Kidney epithelial cell (primary cell): ENCODE measurements around the gene IL1RL2. TPM values are rescaled to one million over a fixed set of nuclear protein-coding genes. Genes with fewer than 3 reads are reported as not detected.

Experiments
- DNase-seq: peaks from one replicate; pipeline ENCODE4 v3.0.0-alpha.2; 2010; ENCODE audit warnings: low read depth
- H3K27me3 ChIP-seq: 2 replicates; pipeline ENCODE4 v1.6.0; 2011; ENCODE audit warnings: low read length; ENCODE audit not compliant: control insufficient read depth, insufficient read depth
- H3K36me3 ChIP-seq: 2 replicates; pipeline ENCODE4 v1.5.1; 2011; ENCODE audit warnings: low read length; ENCODE audit not compliant: control insufficient read depth, insufficient read depth
- H3K4me3 ChIP-seq: 2 replicates; pipeline ENCODE4 v1.5.1; 2011; ENCODE audit warnings: low read depth, mild to moderate bottlenecking, control low read depth, low read length
- total RNA-seq: library from RNA; depleted of rRNA; stranded (reverse); fragments of >200 nt; gene quantifications from 2 replicates; pipeline ENCODE4 v1.2.3, GENCODE V29; 2015
- TF ChIP-seq, protein P1 (sequence below): IDR thresholded peaks from 2 replicates; pipeline ENCODE4 v1.5.1; 2011; ENCODE audit warnings: mild to moderate bottlenecking, moderate library complexity, low read length, control low read depth, inconsistent platforms; ENCODE audit not compliant: insufficient read depth, poor library complexity, severe bottlenecking

IL1RL2 gene
- total RNA-seq, 1 donor from 2014 or later, result 2.1 TPM

DNA sequence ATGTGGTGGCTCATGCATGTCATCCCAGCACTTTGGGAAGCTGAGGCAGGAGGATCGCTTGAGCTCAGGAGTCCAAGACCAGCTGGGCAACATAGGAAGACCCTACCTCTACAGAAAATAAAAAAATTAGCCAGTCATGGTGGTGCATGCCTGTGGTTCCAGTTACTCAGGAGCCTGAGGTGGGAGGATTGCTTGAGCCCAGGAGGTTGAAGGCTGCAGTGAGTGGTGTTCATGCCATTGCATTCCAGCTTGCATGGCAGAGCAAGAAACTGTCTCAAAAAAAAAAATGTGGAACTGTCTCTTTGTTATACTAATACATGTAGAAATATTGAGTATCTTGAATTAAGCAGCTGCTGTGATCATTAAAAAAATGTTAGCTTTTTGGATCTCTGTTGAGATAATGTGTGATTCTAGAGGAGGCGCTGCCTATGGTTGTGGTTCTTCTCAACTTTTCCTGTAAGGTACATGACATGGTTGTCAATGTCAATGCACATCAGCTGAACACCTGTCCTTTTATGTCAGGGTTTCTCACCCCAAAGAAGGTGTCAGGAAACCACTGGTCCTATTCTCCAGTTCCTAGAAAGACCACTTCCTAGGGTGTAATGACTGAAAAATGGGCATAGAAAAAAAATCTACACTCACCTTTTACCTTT, 89.9 kb downstream of the IL1RL2 start:
- H3K4me3 ChIP-seq, result no peak overlapping the region
- H3K27me3 ChIP-seq, result no peaks in the 10 kb centered on the region
- TF ChIP-seq, protein P1, sequence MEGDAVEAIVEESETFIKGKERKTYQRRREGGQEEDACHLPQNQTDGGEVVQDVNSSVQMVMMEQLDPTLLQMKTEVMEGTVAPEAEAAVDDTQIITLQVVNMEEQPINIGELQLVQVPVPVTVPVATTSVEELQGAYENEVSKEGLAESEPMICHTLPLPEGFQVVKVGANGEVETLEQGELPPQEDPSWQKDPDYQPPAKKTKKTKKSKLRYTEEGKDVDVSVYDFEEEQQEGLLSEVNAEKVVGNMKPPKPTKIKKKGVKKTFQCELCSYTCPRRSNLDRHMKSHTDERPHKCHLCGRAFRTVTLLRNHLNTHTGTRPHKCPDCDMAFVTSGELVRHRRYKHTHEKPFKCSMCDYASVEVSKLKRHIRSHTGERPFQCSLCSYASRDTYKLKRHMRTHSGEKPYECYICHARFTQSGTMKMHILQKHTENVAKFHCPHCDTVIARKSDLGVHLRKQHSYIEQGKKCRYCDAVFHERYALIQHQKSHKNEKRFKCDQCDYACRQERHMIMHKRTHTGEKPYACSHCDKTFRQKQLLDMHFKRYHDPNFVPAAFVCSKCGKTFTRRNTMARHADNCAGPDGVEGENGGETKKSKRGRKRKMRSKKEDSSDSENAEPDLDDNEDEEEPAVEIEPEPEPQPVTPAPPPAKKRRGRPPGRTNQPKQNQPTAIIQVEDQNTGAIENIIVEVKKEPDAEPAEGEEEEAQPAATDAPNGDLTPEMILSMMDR, result no peak
- no peak for DNase-seq
- no peaks in the 10 kb centered on the region for H3K36me3 ChIP-seq

DNA sequence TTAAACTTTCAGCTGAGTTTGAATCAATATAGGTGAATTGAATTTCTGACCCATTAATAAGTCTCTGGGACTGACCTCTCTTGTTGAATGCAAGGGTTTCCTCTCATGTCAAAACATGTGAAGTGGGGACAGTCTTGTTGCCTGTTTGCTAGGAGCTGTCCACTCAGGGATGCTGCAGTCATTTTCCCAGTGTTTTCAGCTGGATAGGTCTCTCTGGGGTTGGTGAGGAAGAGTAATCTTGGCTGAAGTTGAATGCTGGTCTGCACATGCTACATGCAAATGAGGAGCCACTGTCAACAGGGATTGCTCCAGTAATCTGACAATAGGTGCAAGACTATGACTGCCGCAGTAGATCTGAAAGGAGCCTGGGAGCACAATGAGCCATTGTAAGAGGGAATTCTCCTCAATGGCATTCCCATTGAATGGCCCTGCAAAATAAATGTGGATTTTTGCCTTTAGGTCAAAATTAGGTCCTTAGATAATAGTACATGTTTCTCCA, 90.4 kb downstream of the IL1RL2 start:
- no peak overlapping the region for H3K4me3 ChIP-seq
- no peaks in the 10 kb centered on the region for H3K27me3 ChIP-seq
- no peaks in the 10 kb centered on the region for H3K36me3 ChIP-seq
- no peak for DNase-seq
- TF ChIP-seq, protein P1, result no peak

DNA sequence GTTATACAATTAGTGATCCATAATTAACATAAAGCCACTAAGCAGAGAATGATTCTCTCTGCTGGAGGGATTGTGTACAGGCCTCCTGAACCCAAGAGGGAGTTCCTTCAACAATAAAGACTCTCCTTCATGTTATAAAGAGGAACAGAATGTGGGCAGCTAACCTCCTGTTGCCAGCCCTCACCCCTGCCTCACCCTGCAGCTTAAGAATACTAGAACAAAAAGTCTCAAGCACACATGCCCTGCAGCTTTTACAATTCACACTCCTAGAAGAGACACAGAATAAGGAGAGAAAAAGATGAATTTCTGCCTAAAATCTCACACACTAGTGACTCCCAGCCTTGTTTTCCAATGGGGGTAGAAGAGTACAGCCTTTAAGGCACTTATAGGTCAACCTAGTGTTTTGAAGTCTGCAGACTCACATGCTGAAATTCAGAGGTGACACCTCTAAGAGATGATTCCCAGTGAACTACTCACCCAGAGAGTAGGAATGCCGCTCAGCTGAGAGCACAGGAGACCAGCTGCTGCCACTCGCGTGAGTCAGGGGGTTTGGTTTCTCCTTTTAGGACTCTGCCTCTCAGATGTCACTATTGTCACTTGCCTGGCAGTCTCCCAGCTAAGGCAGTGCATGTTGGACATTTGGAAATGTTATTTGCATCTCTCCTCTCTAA, 92.0 kb downstream of the IL1RL2 start:
- Histone ChIP-seq H3K36me3 (no peaks in the 10 kb centered on the region), H3K4me3 (no peak overlapping the region), H3K27me3 (no peaks in the 10 kb centered on the region)
- TF ChIP-seq, protein P1, result no peak
- DNase-seq, result no peak

DNA sequence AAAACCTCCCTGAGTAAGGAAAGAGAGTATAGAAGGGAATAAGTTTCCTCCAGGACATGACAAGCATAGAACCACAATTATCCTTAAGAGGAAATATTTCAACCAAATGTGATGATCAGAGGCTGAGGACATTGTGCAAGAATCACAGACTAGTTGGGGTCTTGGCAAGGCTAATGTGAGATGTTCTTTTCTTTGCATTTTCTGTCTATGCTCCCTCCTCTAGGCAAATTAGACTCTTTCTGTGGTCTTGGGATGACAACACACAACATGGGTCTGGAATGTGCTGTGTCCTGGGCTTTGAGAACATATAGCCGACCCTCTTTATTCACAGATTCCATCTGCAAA, 92.5 kb downstream of the IL1RL2 start:
- TF ChIP-seq, protein P1, result no peak
- no peaks in the 10 kb centered on the region for H3K36me3 ChIP-seq
- DNase-seq, result no peak
- H3K4me3 ChIP-seq, result no peak overlapping the region
- H3K27me3 ChIP-seq, result no peaks in the 10 kb centered on the region

DNA sequence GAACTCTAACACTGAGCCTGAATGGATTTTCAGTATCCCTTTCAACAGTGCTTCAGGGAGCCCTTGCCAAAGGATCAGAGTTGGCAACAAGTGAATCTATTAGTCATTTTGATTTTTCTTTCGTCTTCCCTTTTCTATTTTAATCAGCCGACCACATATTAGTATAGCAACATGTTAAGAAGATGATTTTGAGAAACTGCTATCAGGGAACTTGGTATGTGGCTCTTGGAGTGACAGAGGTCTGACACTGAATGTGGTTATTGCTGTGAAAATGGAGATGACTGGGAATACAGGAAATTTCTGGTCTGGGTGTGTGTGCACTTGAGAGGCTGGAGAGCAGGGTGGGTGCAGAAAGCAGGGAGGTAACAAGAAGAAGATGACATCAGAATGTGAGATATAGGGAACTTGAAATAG, 95.9 kb downstream of the IL1RL2 start:
- TF ChIP-seq, protein P1, result no peak
- DNase-seq, result no peak
- Histone ChIP-seq H3K36me3 (no peaks in the 10 kb centered on the region), H3K4me3 (no peak overlapping the region), H3K27me3 (no peaks in the 10 kb centered on the region)

DNA sequence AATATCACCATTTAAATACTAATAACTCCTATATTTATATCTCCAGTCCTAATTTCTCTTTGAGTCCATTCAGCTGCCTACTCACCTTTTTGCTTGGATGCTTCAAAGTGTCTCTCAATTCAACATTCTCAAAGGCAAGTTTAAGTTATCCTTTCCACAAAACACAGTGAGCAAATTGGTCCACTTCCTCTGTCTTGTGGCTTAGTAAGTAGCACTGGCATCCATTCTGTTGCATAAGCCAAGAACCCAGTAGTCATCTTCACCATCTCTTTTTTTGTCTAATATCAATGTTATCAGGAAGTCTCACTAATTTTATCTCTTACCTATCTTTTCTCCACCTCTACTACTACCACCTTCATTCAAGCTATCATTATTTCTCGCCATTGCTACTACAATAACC, 97.2 kb downstream of the IL1RL2 start:
- Histone ChIP-seq H3K36me3 (no peaks in the 10 kb centered on the region), H3K27me3 (no peaks in the 10 kb centered on the region), H3K4me3 (no peak overlapping the region)
- TF ChIP-seq, protein P1, result no peak
- DNase-seq, result no peak
